ENCODE measurements around the gene EIF2D. TPM values are rescaled to one million over a fixed set of nuclear protein-coding genes. Genes with fewer than 3 reads are reported as not detected.

The EIF2D gene
- total and polyA plus RNA-seq, 9 of the 15 experiments (the other 6 are each of a cell fraction or from before 2014, with no cell fraction given): 81.1 to 138 (median 93.9) TPM

GRCh38 chr1:206635080-206635977 is 23.1 kb upstream of the EIF2D start, which contains the start of gene DYRK3 (continued):
- TF ChIP-seq DLX4 (CRISPR knock-in tag; IDR thresholded peaks at IDR 0.05) (no peak), ZNF134 (CRISPR knock-in tag; conservative IDR thresholded peaks at IDR 0.05) (no peak), MIER1 (IDR thresholded peaks at IDR 0.05; ENCODE audit: low read depth) (no peak), CREB1 (IDR thresholded peaks at IDR 0.05) (peak; percentile 73), CREB1 (CRISPR knock-in tag; IDR thresholded peaks at IDR 0.05) (peak; percentile 90), DNMT1 (IDR thresholded peaks at IDR 0.05) (no peak), ZNF57 (CRISPR knock-in tag; IDR thresholded peaks at IDR 0.05) (no peak; the same call in 1 of the 2 replicates), RBM39 (optimal IDR thresholded peaks at IDR 0.05; ENCODE audit: low read depth, low read length) (no peak), ZNF124 (CRISPR knock-in tag; IDR thresholded peaks at IDR 0.05) (0 out of 2 replicates have a peak, but pooled peaks have one; percentile 73), CBX5 (IDR thresholded peaks at IDR 0.05; ENCODE audit: borderline replicate concordance, low read depth) (no peak), HMG20B (CRISPR knock-in tag; IDR thresholded peaks at IDR 0.05) (no peak), PHF20 (IDR thresholded peaks at IDR 0.05; ENCODE audit: partially characterized antibody) (peak; percentile 62), TFAM (CRISPR knock-in tag; conservative IDR thresholded peaks at IDR 0.05) (no peak), SFPQ (IDR thresholded peaks at IDR 0.05; ENCODE audit: low read depth, low read length) (no peak), FOXA3 (CRISPR knock-in tag; conservative IDR thresholded peaks at IDR 0.05 in 1 of 2, IDR thresholded peaks at IDR 0.05 in 1 of 2) (peak in 1 of 2 experiments; percentile 51; a peak in 2 of 4 replicates), USF1 (CRISPR knock-in tag; IDR thresholded peaks at IDR 0.05) (peak; percentile 80), NRF1 (conservative IDR thresholded peaks at IDR 0.05 in 1 of 2, IDR thresholded peaks at IDR 0.05 in 1 of 2) (peak; percentile 87 to 89), RBBP5 (IDR thresholded peaks at IDR 0.05; ENCODE audit: borderline replicate concordance, insufficient read depth, low read length, poor library complexity, severe bottlenecking) (peak; percentile 99), EZH2 (IDR thresholded peaks at IDR 0.05; ENCODE audit: borderline replicate concordance, low read depth, low read length) (no peak), MEF2D (tag; conservative IDR thresholded peaks at IDR 0.05; ENCODE audit: low read depth) (no peak), ZFP30 (CRISPR knock-in tag; IDR thresholded peaks at IDR 0.05; ENCODE audit: borderline replicate concordance) (no peak), ZBTB17 (CRISPR knock-in tag; IDR thresholded peaks at IDR 0.05) (0 out of 2 replicates have a peak, but pooled peaks have one; percentile 29)
- TF ChIP-seq, protein P1, sequence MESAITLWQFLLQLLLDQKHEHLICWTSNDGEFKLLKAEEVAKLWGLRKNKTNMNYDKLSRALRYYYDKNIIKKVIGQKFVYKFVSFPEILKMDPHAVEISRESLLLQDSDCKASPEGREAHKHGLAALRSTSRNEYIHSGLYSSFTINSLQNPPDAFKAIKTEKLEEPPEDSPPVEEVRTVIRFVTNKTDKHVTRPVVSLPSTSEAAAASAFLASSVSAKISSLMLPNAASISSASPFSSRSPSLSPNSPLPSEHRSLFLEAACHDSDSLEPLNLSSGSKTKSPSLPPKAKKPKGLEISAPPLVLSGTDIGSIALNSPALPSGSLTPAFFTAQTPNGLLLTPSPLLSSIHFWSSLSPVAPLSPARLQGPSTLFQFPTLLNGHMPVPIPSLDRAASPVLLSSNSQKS (CRISPR knock-in tag; IDR thresholded peaks at IDR 0.05): 0 out of 2 replicates have a peak, but pooled peaks have one; percentile 58
